ENCODE results near the gene UNC5B. TPM values are rescaled to one million over a fixed set of nuclear protein-coding genes. Genes with fewer than 3 reads are reported as not detected.

Gene UNC5B
- total RNA-seq, 1 donor, result 0.10 TPM

- no peak overlapping the region for H3K4me3 ChIP-seq (ENCODE audit: low read length)
- no peaks in the 10 kb centered on the region for H3K27me3 ChIP-seq (ENCODE audit: insufficient read depth, low read length)
- peaks cover 11% of the 10 kb centered on the region for H3K4me1 ChIP-seq (ENCODE audit: insufficient read depth, low read length)
- no peaks in the 10 kb centered on the region for H3K9me3 ChIP-seq (ENCODE audit: low read depth, low read length)
Observed at GRCh38 chr10:71238626-71239025, 26.3 kb downstream of the UNC5B start.

DNA sequence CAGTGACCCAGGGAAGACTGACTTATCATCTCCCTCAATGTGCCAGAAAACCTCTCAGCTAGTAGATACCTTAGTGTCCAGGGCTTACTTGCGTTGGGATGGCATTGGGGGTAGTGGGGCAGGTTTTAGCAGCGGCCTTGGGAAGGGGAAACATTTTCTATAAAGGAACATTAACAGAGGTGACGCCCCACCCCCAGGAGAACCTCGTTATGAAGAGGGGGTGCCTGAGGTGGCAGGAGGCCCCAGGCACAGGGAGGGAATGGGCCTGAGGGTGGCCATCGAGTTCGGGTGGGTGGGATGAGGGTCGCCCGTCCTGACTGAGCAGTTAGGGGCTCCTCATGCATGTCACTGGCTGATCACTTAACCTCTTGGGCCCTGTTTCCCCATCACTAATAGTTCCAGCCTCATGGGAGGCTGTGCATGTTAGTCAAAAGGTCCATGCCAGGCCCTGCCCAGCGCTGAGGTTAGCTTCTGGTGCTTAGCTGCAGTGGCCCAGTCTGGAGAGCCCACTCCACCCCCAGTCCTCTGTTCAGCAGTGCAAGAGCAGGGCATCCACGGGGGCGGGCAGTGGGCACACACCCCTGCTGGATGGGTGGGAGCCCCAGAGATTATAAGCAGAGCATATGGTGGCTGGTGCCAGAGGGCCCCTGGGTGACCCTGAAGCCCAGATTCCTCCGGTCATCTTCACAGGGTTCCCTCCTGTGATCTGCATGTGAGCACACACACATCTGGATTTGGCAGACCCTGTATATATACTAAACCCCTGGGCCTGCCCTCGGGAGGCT, 27.0 kb downstream of the UNC5B start:
- no peaks in the 10 kb centered on the region for H3K9me3 ChIP-seq (ENCODE audit: low read depth, low read length)
- H3K4me3 ChIP-seq (ENCODE audit: low read length), result no peak overlapping the region
- H3K4me1 ChIP-seq (ENCODE audit: insufficient read depth, low read length), result peaks cover 4% of the 10 kb centered on the region
- H3K27me3 ChIP-seq (ENCODE audit: insufficient read depth, low read length), result no peaks in the 10 kb centered on the region

GRCh38 chr10:71239946-71240795, 27.8 kb downstream of the UNC5B start:
- Histone ChIP-seq H3K4me3 (ENCODE audit: low read length) (no peak overlapping the region), H3K27me3 (ENCODE audit: insufficient read depth, low read length) (no peaks in the 10 kb centered on the region), H3K4me1 (ENCODE audit: insufficient read depth, low read length) (no peaks in the 10 kb centered on the region), H3K9me3 (ENCODE audit: low read depth, low read length) (no peaks in the 10 kb centered on the region)

DNA sequence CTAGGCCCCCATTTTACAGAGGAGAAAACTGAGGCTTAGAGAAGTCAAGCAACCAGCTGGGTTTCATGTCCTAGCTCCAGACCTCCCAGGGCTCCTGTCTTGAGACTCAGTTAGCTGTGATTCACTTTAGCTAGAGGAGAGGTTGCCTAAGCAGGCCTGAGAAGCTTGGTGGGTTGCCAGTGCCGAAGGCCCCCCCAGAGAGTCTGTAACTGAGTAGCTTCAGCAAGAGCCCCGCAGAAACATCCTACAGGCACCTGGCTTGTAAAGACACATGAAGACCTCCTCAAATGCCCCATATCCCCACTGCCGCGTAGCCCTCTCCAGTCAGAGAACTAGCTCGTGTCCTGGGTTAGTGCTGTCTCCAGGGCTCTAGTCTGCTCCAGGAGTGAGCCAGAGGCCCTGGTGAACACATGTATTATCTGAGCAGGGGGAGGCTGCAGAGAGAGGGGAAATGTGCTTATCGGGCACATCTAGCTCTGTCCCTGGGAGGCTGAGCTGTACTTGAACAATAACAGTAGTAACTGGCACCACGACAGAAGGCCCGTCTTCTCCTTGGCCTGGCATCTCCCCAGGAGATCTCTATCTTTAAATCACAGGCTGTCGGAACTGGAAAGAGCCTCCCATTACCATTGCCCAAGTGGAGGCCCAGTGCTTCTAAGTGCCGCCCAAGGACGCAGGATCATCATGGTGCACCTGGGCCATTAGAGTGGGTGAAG, 28.9 kb downstream of the UNC5B start:
- H3K27me3 ChIP-seq (ENCODE audit: insufficient read depth, low read length), result no peaks in the 10 kb centered on the region
- no peaks in the 10 kb centered on the region for H3K4me1 ChIP-seq (ENCODE audit: insufficient read depth, low read length)
- H3K9me3 ChIP-seq (ENCODE audit: low read depth, low read length), result no peaks in the 10 kb centered on the region
- H3K4me3 ChIP-seq (ENCODE audit: low read length), result no peak overlapping the region

DNA sequence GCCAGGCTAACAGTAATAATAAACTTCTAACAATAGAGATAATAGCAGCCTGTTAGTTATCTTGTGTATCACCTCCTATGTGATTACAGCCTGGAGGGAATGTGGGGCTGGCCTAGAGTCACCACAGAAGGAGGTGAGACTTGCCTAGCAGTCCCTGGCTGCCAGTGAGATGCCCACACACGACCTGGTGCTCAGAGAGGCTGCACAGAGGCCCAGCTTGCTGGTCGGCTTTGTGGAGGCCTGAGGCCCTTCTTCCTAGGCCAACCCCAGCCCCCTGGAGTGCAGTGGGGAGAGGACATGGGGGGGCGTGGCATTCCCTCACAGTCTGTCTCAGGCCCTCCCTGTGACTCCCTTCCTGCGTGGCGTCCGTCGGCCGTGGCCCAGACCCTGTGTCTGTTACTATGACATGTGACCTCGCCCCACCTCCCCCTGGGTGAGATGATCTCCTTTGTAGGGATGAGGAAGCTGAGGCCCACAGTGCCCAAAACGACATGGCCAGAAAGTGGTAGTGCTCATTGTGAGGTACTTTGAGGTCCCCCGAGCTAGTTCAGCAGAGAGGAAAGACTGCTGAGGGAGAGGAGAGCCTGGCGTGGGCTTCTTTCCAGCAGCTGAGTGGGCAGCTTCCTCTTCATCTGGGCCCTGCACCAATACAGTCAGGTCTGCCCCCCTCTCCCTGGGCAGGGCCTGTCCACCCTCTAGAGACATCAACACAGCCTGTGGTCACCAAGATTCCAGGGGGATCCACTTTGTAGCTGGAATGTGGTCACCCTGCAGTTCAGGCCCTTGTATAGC, 29.7 kb downstream of the UNC5B start:
- no peaks in the 10 kb centered on the region for H3K9me3 ChIP-seq (ENCODE audit: low read depth, low read length)
- H3K4me1 ChIP-seq (ENCODE audit: insufficient read depth, low read length), result no peaks in the 10 kb centered on the region
- H3K27me3 ChIP-seq (ENCODE audit: insufficient read depth, low read length), result no peaks in the 10 kb centered on the region
- H3K4me3 ChIP-seq (ENCODE audit: low read length), result no peak overlapping the region

GRCh38 chr10:71242622-71243009, 30.2 kb downstream of the UNC5B start:
- H3K4me1 ChIP-seq (ENCODE audit: insufficient read depth, low read length), result no peaks in the 10 kb centered on the region
- no peak overlapping the region for H3K4me3 ChIP-seq (ENCODE audit: low read length)
- H3K27me3 ChIP-seq (ENCODE audit: insufficient read depth, low read length), result no peaks in the 10 kb centered on the region
- no peaks in the 10 kb centered on the region for H3K9me3 ChIP-seq (ENCODE audit: low read depth, low read length)

- no peak overlapping the region for H3K4me3 ChIP-seq (ENCODE audit: low read length)
- no peaks in the 10 kb centered on the region for H3K9me3 ChIP-seq (ENCODE audit: low read depth, low read length)
- no peaks in the 10 kb centered on the region for H3K4me1 ChIP-seq (ENCODE audit: insufficient read depth, low read length)
- no peaks in the 10 kb centered on the region for H3K27me3 ChIP-seq (ENCODE audit: insufficient read depth, low read length)
Observed at GRCh38 chr10:71243756-71244395, 31.5 kb downstream of the UNC5B start.

DNA sequence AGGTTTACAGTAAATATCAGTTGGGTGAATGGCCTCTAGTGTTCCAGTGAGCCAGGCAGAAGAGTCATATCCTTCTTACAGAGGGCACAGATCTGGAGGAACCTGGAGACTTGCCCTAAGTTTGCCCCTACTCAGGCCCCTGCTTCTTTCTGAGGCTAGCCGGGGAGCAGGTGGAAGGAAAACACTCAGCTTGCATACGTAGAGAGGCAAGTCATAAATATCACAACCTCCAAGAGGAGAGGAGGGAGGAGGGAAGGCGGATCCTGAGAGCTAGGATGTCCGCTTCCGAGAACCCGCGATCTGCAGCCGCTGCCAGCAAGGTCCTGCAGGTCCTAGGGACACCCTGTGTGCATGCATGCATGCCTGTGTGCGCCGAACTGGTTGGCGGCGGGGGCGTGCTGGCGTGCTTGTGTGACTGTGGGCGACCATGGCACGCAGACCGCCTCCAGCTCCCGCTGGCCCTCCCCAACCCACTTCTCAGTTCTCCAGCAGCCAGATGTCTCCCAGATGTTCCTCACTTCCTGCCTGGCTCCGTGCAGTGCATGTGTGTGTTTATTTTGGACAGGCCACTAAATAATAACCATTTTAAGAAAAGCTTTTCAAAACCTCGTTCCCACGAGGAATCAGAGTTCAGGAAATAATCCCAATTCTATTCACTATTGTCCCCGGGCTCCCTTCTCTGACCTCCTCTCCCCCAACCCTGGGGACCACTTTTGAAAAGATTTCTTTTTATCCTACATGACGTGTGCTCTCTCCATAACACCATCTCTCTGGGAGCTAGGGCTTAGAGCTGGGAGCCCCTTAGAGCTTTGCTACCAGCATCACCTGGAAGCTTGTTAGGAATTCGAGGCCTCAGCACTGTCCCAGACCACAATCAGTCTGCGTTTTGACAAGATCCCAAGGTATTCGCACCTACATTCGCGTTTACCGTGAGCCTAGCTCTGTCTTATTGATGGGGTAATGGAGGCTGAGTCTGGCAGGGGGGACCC, 32.4 kb downstream of the UNC5B start:
- no peaks in the 10 kb centered on the region for H3K4me1 ChIP-seq (ENCODE audit: insufficient read depth, low read length)
- H3K27me3 ChIP-seq (ENCODE audit: insufficient read depth, low read length), result no peaks in the 10 kb centered on the region
- no peaks in the 10 kb centered on the region for H3K9me3 ChIP-seq (ENCODE audit: low read depth, low read length)
- no peak overlapping the region for H3K4me3 ChIP-seq (ENCODE audit: low read length)

DNA sequence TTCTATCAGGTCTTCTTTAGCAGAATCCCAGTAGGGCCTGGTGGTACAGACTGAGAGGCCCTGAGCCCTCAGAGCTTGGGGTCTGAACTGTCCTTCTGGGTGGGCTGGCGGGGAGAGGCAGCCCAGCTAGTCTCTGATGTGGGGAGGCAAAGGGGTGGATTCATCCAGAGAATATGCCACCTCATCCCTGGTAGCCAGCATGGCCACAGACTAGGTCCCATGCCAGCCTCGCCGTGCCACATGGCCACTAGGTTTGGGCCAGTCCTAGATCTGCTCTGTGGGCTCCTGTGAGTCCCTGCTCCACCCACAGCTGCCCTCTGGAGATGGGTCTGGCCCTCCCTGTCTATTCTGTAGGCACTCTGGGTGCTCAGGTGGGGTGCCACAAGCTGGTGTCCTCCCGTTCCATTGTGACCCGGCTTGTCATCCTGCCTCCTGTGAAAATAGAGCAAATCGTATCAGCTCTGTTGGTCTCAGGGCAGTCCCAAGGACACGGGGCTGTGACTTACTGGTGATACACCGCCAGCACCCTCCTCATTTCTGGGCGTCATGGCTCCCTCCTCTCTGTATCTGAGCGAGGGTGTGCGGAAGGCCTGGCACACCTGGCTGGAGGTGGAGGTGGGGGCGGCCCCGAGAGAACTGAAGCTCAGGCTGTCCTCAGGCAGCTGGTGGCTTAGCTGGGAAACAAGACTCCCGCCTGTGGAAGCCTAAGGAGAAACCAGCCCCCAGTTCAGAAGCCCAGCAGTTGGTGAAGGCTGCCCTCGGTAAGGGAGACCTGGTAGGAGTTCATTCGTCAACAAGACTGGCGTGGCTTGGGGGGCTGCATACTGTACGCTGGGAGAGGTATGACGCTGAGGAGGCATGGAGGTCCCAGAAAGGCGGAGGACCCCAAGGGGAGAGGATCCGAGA, 33.3 kb downstream of the UNC5B start:
- Histone ChIP-seq H3K27me3 (ENCODE audit: insufficient read depth, low read length) (no peaks in the 10 kb centered on the region), H3K9me3 (ENCODE audit: low read depth, low read length) (no peaks in the 10 kb centered on the region), H3K4me1 (ENCODE audit: insufficient read depth, low read length) (no peaks in the 10 kb centered on the region), H3K4me3 (ENCODE audit: low read length) (no peak overlapping the region)

- Histone ChIP-seq H3K9me3 (ENCODE audit: low read depth, low read length) (no peaks in the 10 kb centered on the region), H3K27me3 (ENCODE audit: insufficient read depth, low read length) (no peaks in the 10 kb centered on the region), H3K4me3 (ENCODE audit: low read length) (no peak overlapping the region), H3K4me1 (ENCODE audit: insufficient read depth, low read length) (no peaks in the 10 kb centered on the region)
Observed at GRCh38 chr10:71246591-71247413, 34.4 kb downstream of the UNC5B start.

GRCh38 chr10:71247414-71247705, 35.0 kb downstream of the UNC5B start:
- Histone ChIP-seq H3K9me3 (ENCODE audit: low read depth, low read length) (no peaks in the 10 kb centered on the region), H3K4me1 (ENCODE audit: insufficient read depth, low read length) (no peaks in the 10 kb centered on the region)

DNA sequence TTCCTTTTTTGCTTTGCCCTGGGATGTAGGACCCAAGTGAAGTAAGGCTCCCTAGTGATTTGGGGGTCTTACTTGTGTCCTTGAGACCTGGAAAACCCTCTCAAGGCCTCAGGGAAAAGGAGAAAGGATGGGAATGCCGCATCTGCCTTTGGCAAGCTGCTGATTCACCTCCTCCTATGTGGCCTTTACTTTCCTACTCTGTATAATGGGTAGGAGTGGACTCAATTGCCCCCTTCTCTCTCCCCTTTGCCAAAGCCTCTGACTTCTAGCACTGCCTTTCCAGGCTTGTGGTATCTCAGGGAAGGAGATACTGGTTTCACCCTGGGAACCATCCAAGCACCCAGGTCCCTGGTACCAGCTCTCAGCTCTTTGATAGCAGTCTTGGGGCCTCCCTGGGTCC, 35.4 kb downstream of the UNC5B start:
- no peak overlapping the region for H3K4me3 ChIP-seq (ENCODE audit: low read length)
- H3K27me3 ChIP-seq (ENCODE audit: insufficient read depth, low read length), result no peaks in the 10 kb centered on the region
- no peaks in the 10 kb centered on the region for H3K4me1 ChIP-seq (ENCODE audit: insufficient read depth, low read length)
- H3K9me3 ChIP-seq (ENCODE audit: low read depth, low read length), result no peaks in the 10 kb centered on the region

More at GRCh38 chr10:71247414-71247705, 35.0 kb downstream of the UNC5B start:
- H3K27me3 ChIP-seq (ENCODE audit: insufficient read depth, low read length), result no peaks in the 10 kb centered on the region
- H3K4me3 ChIP-seq (ENCODE audit: low read length), result no peak overlapping the region

All from mononuclear cell (primary cell).